Activated CD4-positive, alpha-beta T cell treated with anti-CD3 and anti-CD28 coated beads for 48 hours (primary cell): ENCODE data around the gene C1GALT1.
"Not testable (repeated sequence)": the region's sequence is repeated elsewhere in the genome, so short reads cannot be mapped to it uniquely, and the experiment has no call there.

Experiments
- DNase-seq: peaks from one replicate; pipeline ENCODE4 v3.0.0-alpha.2; 2020

The C1GALT1 gene

DNA sequence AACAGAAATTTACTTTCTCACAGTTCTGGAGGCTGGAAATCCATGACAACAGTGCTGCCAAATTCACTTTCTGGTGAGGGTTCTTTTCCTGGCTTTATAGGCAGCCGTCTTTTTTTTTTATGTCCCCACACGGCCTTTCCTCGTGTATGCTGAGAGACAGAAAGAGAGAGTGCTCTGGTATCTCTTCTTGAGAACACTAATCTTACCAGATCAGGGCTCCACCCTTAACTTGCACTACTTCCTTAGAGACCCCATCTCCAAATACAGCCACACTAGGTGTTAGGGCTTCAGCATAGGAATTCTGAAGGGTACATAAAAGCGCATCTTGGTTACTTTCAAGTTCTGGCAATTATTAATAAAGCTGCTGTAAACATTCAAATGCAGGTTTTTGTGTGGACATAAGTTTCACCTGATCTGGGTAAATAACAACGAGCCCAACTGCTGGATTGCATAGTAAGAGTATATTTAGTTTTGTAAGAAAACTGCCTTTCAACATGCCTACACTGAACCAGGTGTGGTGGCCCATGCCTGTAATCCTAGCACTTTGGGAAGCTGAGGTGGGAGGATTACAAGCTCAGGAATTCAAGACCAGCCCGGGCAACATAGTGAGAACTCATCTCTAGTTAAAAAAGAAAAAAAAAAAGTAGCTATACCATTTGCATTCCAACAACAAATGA lies 8.2 kb upstream of the C1GALT1 start:
- no peak for DNase-seq

DNA sequence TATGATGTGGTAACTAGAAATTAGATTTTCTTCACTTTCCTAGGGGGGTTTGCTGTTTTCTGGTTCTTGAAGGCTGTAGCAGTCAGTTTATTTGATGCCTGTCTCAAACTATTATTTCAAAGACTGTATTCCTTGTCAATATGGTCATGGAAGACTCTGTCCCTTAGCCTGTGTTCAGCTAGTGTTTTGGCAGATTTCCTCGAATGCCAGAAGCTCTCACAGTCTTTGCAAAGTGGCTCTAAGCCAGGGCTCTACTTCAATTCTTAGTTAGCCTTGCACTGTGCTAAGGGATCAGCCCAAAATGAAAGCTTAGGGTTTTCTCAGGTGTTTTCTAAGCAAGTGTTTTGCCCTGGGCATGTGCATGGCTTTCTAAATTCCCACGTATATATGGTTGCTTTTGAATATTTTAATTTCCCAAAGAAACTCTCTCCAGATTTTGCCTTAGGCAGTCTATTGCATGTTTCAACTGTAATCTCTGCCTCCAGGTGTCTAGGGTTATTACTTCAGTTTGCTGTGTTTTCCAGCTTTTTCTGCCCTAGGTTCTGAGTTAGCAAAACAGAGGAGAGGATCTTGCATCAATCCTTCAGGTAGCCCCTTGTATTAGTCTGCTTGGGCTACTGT lies 7.2 kb upstream of the C1GALT1 start:
- no peak for DNase-seq

DNA sequence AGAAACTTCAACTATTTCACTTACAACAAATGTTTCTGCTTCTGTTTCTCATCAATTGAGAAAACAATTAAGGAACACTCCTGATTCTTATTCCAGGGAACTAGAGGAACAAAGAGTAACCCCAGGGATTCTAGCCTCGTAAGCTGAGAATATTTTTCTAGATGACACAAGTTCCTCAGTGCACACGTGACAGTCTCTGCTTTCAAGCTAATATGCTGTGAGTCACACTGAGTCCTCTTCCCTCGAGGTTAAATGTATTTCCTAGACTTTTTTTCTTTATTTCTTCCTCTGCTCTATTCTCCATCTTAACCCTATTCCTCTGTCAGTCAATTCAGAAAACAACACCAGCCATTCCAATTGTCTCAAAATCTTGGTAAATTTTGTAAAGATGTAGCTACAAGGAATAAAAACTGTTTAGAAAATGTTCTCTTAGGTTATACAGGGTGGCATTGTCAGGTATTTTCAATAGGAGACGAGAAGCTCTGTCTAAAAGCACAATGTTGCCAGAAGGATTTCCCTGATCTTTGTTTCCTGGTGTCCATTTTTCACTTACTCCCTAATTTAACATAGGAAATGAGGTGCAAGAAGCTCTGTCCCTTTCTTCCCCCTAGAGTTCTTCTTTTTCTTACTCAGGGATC lies 5.8 kb upstream of the C1GALT1 start:
- no peak for DNase-seq

DNA sequence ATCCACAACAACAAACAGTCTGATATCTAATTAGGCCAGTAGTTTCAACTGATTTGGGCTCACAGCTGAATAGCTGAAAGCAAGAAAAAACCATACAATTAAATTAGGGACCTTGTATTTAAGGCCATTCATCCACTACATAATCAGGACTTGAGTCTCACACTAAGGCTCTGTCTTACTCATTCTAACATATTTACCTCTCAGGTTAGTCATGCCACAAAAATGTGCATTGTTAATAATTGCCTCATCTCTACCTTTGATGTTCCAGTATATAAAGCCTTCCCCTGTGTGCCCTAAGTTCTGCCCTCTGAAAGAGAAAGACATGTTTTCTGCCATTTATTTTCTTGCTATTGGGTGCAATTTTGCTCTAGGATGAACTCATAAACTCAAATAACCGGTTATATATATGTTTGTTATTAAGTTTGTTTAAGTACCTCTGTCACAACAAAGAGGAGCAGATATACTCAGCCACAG lies 5.3 kb upstream of the C1GALT1 start:
- DNase-seq = no peak

DNA sequence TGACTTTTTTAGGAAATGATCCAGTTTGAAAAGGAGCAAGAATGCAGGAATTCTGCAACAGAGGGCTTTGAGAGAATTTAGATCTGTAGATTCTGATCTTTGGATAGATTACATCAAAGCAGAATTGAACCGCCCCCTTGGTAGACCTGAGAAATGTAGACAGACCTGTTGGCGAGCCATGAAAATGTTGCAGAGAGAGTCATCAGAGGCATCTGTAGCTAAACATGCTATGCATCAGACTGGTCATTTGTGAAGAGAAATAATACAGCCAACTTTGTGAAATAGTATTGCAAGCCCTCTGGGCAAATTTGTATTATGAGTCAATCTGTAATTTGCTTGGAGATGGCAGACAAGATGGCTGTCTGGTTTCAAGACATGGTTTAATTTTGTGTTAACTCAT lies 4.3 kb upstream of the C1GALT1 start:
- DNase-seq = no peak

DNA sequence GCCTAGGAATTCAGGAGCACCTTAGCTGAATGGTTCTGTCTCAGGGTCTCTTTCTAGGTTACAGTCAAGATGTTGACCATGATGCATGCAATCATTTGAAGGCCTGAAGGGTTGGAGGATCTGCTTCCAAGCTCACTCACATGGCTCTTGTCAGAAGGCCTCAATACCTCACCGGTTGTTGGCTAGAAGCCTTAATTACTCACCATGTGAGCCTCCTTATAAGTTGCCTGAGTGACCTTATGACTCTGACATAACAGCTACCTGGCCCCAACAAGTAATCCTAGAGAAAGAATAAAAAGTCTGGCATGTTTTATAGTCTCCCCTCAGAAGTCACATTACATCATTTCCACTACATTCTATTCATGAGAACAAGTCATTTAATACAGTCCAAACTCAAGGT lies 3.4 kb upstream of the C1GALT1 start:
- DNase-seq = no peak

DNA sequence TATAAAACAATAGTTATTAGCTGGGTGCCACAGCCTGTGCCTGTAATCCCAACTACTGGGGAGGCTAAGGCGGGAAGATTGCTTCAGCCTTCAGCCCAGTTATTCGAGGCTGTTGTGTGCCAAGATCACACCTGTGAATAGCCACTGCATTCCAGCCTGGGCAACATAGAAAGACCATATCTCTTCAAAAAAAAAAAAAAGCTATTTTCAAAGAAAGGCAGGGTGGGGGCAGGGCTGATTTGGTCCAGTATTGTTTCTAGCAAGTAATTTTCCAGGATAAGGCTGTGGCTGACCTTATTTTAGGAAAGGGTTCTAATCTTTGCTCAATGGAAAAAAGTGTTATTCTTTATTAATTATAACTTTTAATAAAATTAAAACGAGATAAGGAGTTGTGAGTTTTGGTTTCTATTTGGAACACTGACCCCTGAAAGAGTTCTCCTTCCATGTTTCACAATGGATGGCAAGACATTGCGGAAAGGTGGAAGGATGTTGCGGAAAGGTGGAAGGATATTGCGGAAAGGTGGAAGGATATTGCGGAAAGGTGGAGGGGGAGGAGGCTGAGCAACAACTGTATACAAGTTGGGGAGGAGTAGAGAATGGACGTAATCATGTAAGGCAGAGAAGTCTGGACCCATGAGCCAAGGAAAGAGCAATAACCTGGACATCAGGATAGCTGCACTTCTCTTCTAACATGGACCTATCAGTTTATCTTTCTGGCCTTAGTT lies 1.5 kb upstream of the C1GALT1 start:
- DNase-seq = no peak

DNA sequence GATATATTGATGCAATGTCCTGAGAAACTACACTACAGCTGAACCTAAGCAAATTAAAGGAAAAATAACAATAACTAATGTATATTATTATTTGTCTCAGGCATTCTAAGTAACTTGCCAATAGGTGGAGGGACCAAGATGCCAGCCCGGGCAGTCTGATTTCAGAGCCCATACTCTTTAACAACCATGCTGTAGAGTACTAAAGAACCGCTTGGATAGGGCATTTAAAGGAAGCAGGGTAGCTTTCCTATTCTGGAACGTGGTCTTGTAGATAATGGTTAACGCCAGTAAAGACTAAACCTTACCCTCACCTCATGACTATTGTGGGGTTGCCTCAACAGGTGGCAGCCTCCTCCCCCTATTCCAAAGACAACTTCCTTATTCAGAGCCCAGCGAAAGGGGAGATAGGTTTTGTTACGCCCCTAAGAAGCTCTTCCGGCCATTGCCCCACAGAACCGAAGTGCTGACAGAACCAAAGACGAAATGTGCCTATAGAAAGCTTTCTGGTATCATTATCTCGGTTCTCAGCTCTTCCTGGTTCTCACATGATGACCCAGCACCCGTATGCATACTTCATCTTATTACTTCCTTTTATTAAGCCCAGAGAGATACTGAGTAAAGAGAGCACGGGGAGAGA lies 707 bp upstream of the C1GALT1 start:
- DNase-seq = peak; percentile 31

DNA sequence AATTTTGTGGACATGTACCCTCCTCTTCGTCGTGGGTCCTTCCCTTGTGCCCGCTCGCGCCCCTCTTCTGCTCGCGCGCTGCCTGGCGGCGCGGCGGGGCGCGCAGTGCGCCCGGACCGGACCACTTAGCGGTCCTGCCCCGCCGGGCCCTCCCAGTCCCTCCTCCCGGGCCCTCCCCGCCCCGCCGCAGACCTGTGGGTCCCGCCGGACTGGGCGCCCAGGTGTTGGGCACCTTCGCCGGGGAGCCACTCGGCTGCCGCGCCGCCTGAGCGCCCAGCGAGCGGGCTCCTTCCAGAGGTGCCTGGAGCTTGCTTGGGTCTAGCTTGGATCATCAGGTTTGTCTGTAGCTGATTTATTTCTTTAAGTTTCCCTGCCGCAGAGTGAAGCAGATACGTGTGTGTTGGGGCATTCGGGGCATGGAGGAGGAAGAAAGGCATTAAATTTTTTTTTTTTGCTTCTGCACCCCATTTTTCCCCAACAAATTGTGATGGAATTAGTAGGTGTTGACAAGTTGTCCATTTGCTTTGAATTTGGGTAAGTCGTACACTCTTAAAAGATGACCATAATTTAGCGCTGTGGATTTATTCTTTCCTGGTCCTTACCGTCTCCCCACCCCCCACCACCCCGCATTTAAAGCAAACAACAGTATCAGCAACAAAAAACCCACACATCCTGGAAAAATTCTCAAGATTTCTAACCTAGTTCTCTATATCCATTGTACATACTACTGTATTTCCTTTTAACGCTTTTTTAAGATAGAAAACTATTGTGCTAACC lies 905 bp downstream of the C1GALT1 start:
- DNase-seq = peak; percentile 55

DNA sequence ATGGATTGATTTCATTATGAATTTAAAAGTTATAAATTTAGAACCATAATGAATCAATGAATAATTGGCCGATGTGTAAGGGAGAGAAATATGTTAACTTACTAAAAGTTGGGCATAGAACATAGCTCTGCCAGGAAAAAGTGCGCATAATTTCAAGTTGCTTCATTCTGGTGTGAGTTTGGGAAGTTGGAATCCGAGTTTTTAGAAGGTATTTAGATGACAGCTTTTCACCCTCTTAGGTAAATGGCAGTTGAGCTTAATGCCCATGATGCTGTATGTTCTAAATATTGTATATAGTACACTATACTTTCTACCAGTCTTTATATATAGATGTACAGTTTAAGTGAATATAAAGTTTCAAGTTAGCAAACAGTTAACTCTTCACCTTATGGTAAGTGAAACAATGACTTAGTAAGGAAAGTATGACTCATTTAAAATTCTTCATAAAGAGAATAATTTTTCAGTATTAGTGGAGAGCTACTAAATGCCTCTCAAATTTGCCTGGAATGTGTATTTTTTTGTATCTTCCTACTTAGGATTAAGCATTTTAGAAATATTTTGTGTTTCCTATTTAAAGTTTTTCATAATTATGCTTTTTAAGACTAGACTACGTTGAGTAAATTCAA lies 1.6 kb downstream of the C1GALT1 start:
- DNase-seq = no peak

DNA sequence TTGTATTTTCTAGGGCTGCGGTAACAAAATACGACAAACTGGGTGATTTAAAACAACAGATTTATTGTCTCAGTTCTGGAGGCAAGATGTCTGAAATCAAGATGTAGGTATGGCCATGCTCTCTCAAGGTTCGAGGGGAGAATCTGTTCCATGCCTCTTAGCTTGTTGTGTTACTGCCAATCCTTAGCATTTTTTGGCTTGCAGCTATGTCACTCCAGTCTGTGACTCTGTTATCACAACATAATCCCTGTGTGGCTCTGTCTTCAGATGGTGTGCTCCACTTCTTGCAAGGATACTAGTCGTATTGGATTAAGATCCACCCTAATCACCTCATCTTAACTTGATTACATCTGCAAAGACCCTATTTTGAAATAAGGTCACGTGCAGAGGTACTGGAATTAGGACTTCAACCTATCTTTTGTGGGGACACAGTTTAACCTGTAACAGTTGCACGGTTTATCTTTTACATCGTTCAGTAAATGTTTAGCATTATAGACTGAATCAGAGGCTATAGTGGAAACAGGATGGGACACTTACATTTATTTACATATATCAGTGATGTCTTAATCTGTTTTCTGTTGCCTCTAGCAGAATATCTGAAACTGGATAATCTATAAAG lies 3.1 kb downstream of the C1GALT1 start:
- DNase-seq = no peak

DNA sequence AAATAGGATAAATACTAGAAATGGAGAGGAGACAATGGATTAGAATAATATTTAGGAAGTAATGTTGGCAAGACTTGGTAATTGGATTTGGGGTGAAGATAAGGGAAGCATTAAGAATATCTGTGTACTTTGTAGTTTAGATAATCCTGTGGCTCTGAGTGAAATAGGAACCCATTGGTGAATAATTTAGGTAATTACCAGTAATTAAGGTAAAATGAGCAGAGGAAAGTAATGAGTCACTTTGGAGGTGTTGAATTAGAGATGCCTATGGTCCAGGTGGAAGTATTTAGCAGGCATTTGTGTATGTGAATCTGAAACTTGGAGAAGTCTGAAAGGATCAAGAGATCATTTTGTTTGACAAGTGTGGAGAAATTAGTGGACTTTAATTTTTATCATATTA lies 5.7 kb downstream of the C1GALT1 start:
- DNase-seq = no peak

DNA sequence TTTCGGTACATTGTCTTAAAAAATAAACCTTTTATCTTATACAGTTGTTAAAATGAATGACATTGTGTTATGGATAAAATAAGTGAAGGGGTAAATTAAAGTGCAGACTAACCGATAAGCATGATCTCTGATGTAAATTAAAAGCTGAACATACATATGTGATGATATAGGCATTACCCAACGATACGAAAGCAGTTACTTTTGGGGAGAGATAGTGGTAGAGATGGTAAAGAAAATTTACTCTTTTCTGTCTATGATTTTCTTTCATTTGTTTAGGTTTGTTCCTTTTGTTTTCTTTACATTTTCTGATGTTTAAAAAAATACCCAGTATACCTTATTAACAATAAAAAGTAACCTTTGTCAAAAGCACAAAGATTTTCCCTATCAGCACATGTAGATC lies 6.4 kb downstream of the C1GALT1 start:
- DNase-seq = no peak

DNA sequence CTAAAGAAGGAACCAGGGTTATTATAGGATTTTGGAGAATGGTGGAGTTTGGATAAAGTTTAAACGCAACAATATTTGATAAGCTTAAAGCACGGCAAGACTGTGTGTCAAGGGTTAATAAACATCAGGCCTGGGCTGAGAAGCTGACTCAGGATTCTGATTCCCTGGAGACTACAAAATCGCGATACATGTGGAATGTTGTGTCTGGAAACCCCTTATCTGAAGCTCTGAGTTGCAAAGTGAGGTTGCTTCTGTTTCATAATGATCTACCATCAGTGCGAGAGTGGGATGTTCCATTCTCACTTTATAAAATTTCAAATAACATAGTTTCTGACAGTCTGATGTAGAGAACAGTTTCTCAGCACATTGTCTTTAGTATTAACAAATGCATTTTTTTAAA lies 7.8 kb downstream of the C1GALT1 start:
- no peak for DNase-seq

DNA sequence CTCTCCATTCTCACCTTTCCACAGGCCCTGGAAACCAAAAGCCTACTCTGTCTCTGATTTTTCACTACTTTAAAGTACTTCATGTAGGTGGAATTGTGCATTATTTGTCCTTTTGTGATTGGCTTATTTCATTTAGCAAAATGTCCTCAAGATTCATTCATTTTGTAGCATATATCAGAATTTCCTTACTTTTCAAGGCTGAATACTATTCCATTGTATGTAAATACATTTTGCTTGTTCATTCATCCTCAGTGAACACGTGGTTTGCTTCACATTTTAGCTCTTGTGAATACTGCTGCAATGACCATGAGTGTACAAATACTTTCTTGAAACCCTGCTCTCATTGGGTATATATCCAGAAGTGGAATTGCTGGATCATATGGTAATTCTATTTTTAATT lies 8.8 kb downstream of the C1GALT1 start:
- DNase-seq = no peak

DNA sequence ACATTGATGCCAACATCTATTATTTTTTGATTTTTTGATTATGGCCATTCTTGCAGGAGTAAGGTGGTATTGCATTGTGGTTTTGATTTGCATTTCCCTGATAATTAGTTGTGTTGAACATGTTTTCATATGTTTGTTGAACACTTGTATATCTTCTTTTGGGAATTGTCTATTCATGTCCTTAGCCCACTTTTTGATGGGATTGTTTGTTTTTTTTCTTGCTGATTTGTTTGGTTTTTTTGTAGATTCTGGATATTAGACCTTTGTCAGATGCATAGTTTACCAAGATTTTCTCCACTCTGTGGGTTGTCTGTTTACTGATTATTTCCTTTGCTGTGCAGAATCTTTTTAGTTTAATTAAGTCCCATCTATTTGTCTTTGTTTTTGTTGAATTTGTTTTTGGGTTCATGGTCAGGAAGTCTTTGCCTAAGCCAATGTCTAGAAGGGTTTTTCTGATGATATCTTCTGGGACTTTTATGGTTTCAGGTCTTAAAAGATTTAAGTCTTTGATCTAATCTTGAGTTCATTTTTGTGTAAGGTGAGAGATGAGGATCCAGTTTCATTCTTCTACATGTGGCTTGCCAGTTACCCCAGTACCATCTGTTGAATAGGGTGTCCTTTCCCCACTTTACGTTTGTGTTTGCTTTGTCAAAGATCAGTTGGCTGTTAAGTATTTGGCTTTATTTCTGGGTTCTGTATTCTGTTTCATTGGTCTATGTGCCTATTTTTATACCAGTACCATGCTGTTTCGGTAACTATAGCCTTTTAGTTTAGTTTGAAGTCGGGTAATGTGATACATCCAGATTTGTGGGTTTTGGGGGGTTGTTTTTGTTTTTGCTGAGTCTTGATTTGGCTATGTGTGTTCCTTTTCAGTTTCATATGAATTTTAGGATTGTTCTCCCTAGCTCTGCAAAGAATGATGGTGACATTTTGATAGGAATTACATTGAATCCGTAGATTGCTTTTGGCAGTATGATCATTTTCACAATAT lies 10.7 kb downstream of the C1GALT1 start:
- not testable (repeated sequence) for DNase-seq

DNA sequence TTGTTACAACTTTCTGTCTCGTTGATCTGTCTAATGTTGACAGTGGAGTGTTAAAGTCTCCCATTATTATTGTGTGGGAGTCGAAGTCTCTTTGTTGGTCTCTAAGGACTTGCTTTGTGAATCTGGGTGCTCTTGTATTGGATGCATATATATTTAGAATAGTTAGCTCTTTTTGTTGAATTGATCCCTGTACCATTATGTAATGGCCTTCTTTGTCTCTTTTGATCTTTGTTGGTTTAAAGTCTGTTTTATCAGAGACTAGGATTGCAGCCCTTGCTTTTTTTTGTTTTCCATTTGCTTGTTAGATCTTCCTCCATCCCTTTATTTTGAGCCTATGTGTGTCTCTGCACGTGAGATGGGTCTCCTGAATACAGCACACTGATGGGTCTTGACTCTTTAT lies 17.2 kb downstream of the C1GALT1 start:
- DNase-seq = not testable (repeated sequence)

DNA sequence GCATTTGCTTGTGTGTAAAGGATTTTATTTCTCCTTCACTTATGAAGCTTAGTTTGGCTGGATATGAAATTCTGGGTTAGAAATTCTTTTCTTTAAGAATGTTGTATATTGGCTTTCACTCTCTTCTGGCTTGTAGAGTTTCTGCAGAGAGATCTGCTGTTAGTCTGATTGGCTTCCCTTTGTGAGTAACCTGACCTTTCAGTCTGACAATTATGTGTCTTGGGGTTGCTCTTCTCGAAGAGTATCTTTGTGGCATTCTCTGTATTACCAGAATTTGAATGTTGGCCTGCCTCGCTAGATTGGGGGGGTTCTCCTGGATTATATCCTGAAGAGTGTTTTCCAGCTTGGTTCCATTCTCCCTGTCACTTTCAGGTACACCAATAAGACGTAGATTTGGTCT lies 17.9 kb downstream of the C1GALT1 start:
- DNase-seq = not testable (repeated sequence)

DNA sequence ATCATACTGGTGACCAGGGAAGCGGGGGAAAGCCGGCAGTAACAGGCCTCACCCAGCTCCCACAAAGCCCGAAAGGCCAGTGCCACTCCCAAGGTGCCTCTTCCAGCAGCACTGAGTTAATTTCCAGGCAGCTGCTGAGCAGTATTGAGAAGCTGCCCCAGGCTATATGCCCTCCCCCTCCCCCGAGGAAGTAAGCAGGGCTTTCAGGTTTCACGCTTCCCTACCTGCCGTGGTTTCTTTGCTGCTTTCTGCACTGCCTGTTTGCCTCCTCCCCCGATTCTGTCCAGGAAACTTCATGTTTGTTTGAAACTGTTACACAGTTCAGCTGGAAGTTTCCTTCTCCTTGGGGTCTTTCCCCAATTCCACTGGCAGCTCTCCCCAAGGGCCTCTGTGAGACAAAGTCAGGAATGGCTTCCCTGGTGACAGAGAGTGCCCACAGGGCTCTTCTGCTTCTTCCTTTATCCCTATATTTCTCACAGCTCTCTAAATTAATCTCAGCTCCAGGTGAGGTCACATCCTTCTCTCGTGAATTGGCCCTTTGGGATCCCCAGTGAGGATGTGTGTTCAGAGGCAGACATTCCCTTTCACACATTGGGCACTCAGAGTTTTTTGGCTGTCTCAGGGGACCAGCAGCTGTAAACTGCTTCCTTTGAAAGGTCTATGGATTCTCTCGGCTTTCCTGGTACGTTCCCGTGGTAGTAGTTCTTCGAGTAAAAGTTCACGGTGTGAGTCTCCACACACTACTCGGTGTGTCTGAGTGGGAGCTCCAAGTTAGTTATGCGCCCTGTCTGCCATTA lies 19.4 kb downstream of the C1GALT1 start:
- DNase-seq = peak; percentile 42
